ENCODE results near the gene ABLIM3.

ABLIM3 gene

GRCh38 chr5:149294872-149295829 is 153.9 kb downstream of the ABLIM3 start:
- no peaks in the 10 kb centered on the region for H3K9me3 ChIP-seq
- in situ Hi-C loops (cut with MboI; ENCODE audit: low sequenced_read_pairs) = no loop called here
- H3K4me1 ChIP-seq = no peaks in the 10 kb centered on the region
- peaks cover 9% of the 10 kb centered on the region for H3K27me3 ChIP-seq (ENCODE audit: low read depth)
- no peak for DNase-seq (ENCODE audit: low spot score in 2 of 2)
- H3K36me3 ChIP-seq (replicated peaks) = no peaks in the 10 kb centered on the region
- H3K4me3 ChIP-seq = no peak overlapping the region

DNA sequence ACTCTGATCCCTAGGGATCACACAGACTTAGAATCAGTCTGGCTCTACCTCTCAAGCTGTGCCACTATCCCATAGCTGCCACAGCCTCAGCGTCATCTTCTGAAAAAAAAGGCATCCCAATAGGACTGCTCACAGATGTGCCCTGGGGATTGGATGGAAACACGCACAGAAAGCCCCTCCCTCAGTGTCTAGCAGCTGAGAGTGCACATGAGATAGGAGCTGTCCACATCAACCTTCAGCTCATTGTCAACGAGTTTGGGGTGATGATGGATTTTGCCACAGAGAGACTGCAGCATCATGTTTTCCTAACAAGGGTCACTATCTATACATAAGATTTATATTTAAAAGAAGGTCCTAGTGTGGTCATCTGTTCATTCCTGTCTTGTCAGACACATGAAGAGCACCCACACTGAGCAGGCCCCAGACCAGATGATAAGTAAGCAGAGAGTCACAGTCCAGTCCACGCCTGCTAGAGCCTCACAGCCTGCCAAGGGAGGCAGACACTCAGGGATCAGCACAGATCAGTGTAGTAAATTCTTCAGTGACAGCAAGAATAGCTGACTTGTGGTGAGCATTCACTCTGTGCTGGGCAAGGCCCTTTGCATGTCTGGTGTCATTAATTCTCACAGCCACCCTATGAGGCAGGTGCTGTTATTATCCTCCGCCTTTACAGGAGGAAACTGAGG is 156.2 kb downstream of the ABLIM3 start:
- Histone ChIP-seq H3K4me1 (no peaks in the 10 kb centered on the region), H3K27me3 (ENCODE audit: low read depth) (peaks cover 9% of the 10 kb centered on the region), H3K4me3 (no peak overlapping the region), H3K9me3 (no peaks in the 10 kb centered on the region), H3K36me3 (replicated peaks) (no peaks in the 10 kb centered on the region)
- in situ Hi-C loops (cut with MboI; ENCODE audit: low sequenced_read_pairs) = no loop called here
- no peak for DNase-seq (ENCODE audit: low spot score in 2 of 2)

DNA sequence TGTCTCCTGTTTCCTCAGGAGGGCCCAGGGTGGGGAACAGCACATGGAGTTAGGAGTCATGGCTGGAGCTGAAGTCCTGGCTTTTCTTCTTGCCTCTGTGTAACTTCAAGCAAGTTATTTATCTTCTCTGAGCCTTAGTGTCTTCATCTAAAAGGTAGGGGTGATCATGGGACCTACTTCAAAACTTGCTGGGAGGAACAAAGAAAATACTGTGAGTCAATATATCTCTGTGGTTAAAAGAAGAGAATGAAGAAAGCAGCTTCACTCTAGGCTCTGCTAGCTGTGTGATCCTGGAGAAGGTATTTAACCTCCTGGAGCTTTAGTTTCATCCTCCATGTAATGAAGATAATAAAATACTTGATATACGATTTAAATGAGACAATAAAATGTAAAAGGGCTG is 156.9 kb downstream of the ABLIM3 start:
- Histone ChIP-seq H3K4me3 (no peak overlapping the region), H3K36me3 (replicated peaks) (no peaks in the 10 kb centered on the region), H3K9me3 (no peaks in the 10 kb centered on the region), H3K27me3 (ENCODE audit: low read depth) (peaks cover 6% of the 10 kb centered on the region), H3K4me1 (no peaks in the 10 kb centered on the region)
- DNase-seq (ENCODE audit: low spot score in 2 of 2) = no peak
- in situ Hi-C loops (cut with MboI; ENCODE audit: low sequenced_read_pairs) = no loop called here

- H3K9me3 ChIP-seq = no peaks in the 10 kb centered on the region
- no peaks in the 10 kb centered on the region for H3K4me1 ChIP-seq
- no peak for DNase-seq (ENCODE audit: low spot score in 2 of 2)
- in situ Hi-C loops (cut with MboI; ENCODE audit: low sequenced_read_pairs) = no loop called here
- H3K4me3 ChIP-seq = no peak overlapping the region
- no peaks in the 10 kb centered on the region for H3K36me3 ChIP-seq (replicated peaks)
- H3K27me3 ChIP-seq (ENCODE audit: low read depth) = peaks cover 6% of the 10 kb centered on the region
Measured at GRCh38 chr5:149298842-149299404, 157.6 kb downstream of the ABLIM3 start.

GRCh38 chr5:149299451-149300054 is 158.3 kb downstream of the ABLIM3 start:
- H3K4me3 ChIP-seq = no peak overlapping the region
- in situ Hi-C loops (cut with MboI; ENCODE audit: low sequenced_read_pairs) = no loop called here
- DNase-seq (ENCODE audit: low spot score in 2 of 2) = no peak
- peaks cover 6% of the 10 kb centered on the region for H3K27me3 ChIP-seq (ENCODE audit: low read depth)
- H3K36me3 ChIP-seq (replicated peaks) = no peaks in the 10 kb centered on the region
- no peaks in the 10 kb centered on the region for H3K9me3 ChIP-seq
- H3K4me1 ChIP-seq = no peaks in the 10 kb centered on the region

GRCh38 chr5:149300441-149300840 is 159.1 kb downstream of the ABLIM3 start:
- Histone ChIP-seq H3K36me3 (replicated peaks) (no peaks in the 10 kb centered on the region), H3K4me3 (no peak overlapping the region), H3K27me3 (ENCODE audit: low read depth) (peaks cover 4% of the 10 kb centered on the region), H3K9me3 (no peaks in the 10 kb centered on the region), H3K4me1 (no peaks in the 10 kb centered on the region)
- DNase-seq (ENCODE audit: low spot score in 2 of 2) = no peak
- in situ Hi-C loops (cut with MboI; ENCODE audit: low sequenced_read_pairs) = no loop called here

GRCh38 chr5:149301049-149301743 is 159.9 kb downstream of the ABLIM3 start:
- no peak overlapping the region for H3K4me3 ChIP-seq
- H3K27me3 ChIP-seq (ENCODE audit: low read depth) = no peaks in the 10 kb centered on the region; the same call in 1 of the 2 replicates
- H3K9me3 ChIP-seq = no peaks in the 10 kb centered on the region
- no peaks in the 10 kb centered on the region for H3K4me1 ChIP-seq
- DNase-seq (ENCODE audit: low spot score in 2 of 2) = no peak
- H3K36me3 ChIP-seq (replicated peaks) = no peaks in the 10 kb centered on the region
- in situ Hi-C loops (cut with MboI; ENCODE audit: low sequenced_read_pairs) = no loop called here

GRCh38 chr5:149301744-149302380 is 160.6 kb downstream of the ABLIM3 start:
- Histone ChIP-seq H3K36me3 (replicated peaks) (no peaks in the 10 kb centered on the region), H3K27me3 (ENCODE audit: low read depth) (no peaks in the 10 kb centered on the region; the same call in 1 of the 2 replicates), H3K9me3 (no peaks in the 10 kb centered on the region), H3K4me1 (no peaks in the 10 kb centered on the region), H3K4me3 (no peak overlapping the region)
- in situ Hi-C loops (cut with MboI; ENCODE audit: low sequenced_read_pairs) = no loop called here
- DNase-seq (ENCODE audit: low spot score in 2 of 2) = no peak

DNA sequence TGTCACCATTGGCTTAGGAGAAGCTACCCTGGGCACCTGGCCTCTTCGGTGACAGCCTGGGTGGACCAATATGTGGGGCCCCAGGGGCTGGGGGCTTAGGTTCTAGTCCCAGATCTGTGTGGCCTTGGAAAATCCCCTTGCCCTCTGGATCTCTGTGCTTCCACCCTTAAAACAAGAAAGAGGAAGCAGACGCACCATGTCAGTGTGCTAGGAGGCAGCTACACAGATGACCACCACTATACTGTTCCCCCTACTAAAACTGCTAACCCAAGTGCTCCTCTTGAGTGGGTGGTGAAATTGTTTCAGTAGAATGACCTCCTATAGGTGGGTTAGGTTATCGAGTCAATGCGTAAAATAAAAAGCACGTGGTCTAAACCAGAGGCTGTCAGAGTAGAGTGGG is 161.3 kb downstream of the ABLIM3 start:
- H3K36me3 ChIP-seq (replicated peaks) = no peaks in the 10 kb centered on the region
- H3K27me3 ChIP-seq (ENCODE audit: low read depth) = no peaks in the 10 kb centered on the region; the same call in 1 of the 2 replicates
- DNase-seq (ENCODE audit: low spot score in 2 of 2) = no peak
- H3K4me1 ChIP-seq = no peaks in the 10 kb centered on the region
- H3K4me3 ChIP-seq = no peak overlapping the region
- in situ Hi-C loops (cut with MboI; ENCODE audit: low sequenced_read_pairs) = no loop called here
- no peaks in the 10 kb centered on the region for H3K9me3 ChIP-seq

- Histone ChIP-seq H3K9me3 (no peaks in the 10 kb centered on the region), H3K4me1 (no peaks in the 10 kb centered on the region), H3K36me3 (replicated peaks) (no peaks in the 10 kb centered on the region), H3K4me3 (no peak overlapping the region), H3K27me3 (ENCODE audit: low read depth) (no peaks in the 10 kb centered on the region; the same call in 1 of the 2 replicates)
- no peak for DNase-seq (ENCODE audit: low spot score in 2 of 2)
- in situ Hi-C loops (cut with MboI; ENCODE audit: low sequenced_read_pairs) = no loop called here
Measured at GRCh38 chr5:149303210-149303609, 161.9 kb downstream of the ABLIM3 start.

GRCh38 chr5:149304195-149305078 is 163.1 kb downstream of the ABLIM3 start:
- no peaks in the 10 kb centered on the region for H3K4me1 ChIP-seq
- H3K9me3 ChIP-seq = no peaks in the 10 kb centered on the region
- no peak overlapping the region for H3K4me3 ChIP-seq
- no peaks in the 10 kb centered on the region; the same call in 1 of the 2 replicates for H3K27me3 ChIP-seq (ENCODE audit: low read depth)
- DNase-seq (ENCODE audit: low spot score in 2 of 2) = no peak
- H3K36me3 ChIP-seq (replicated peaks) = no peaks in the 10 kb centered on the region
- in situ Hi-C loops (cut with MboI; ENCODE audit: low sequenced_read_pairs) = no loop called here

GRCh38 chr5:149309354-149309753 is 168.1 kb downstream of the ABLIM3 start:
- in situ Hi-C loops (cut with MboI; ENCODE audit: low sequenced_read_pairs) = no loop called here
- no peaks in the 10 kb centered on the region for H3K27me3 ChIP-seq (ENCODE audit: low read depth)
- no peak overlapping the region for H3K4me3 ChIP-seq
- DNase-seq (ENCODE audit: low spot score in 2 of 2) = no peak
- no peaks in the 10 kb centered on the region for H3K9me3 ChIP-seq
- no peaks in the 10 kb centered on the region for H3K36me3 ChIP-seq (replicated peaks)
- H3K4me1 ChIP-seq = no peaks in the 10 kb centered on the region

Data from HAP-1 (cell line).